T-cell (primary cell): ENCODE results near the gene OSBP. TPM values are rescaled to one million over a fixed set of nuclear protein-coding genes. Genes with fewer than 3 reads are reported as not detected.

Source experiments
- ATAC-seq, 4 experiments: fragments of 200-7000 bp in 3 of 4; fragments of 150-1000 bp in 1 of 4; cut with Tn5 transposase; replicated peaks in 1 of 4; 1 replicate in 3 of 4; 2 replicates in 1 of 4; pipeline ENCODE4 v1.10.0; 2021; ENCODE audit warnings: moderate library complexity in 3 of 4, mild to moderate bottlenecking in 2 of 4, moderate number of reproducible peaks in 1 of 4
- CTCF ChIA-PET, 2 donors: fragments of 300-600 bp; sonication (Branson Sonifier 250); formaldehyde crosslinking; loops; one replicate each; lab custom pipeline; 2022; ENCODE audit warnings: antibody characterized with exemption in 2 of 2; lab: Charles Lee
- POLR2A ChIA-PET, 2 donors: fragments of 300-600 bp; sonication (Branson Sonifier 250); formaldehyde crosslinking; loops; one replicate each; lab custom pipeline; 2022; ENCODE audit warnings: antibody characterized with exemption in 2 of 2; lab: Charles Lee
- DNase-seq, 35 experiments: peaks; one replicate each; pipeline versions ENCODE4 v3.0.0 to v3.0.0-alpha.2; 2013 to 2023
- H3K27ac ChIP-seq: one replicate; pipeline ENCODE4 v1.5.1; 2013; ENCODE audit warnings: low read length
- H3K27me3 ChIP-seq, 2 experiments: replicated peaks in 1 of 2; 1 replicate in 1 of 2; 2 replicates in 1 of 2; pipeline versions ENCODE4 v1.6.1 to v1.7.0; 2013; ENCODE audit warnings: low read length in 1 of 2, mixed read lengths in 1 of 2; ENCODE audit not compliant: control insufficient read depth in 2 of 2, insufficient read depth in 2 of 2; ENCODE audit errors: extremely low read depth in 1 of 2
- H3K36me3 ChIP-seq, 2 donors: 1 replicate in 1 of 2; 2 replicates in 1 of 2; pipeline versions ENCODE4 v1.6.1 to v1.7.0; 2013; ENCODE audit warnings: low read length in 1 of 2; ENCODE audit not compliant: control insufficient read depth in 2 of 2, insufficient read depth in 1 of 2; ENCODE audit errors: extremely low read depth in 1 of 2
- H3K4me1 ChIP-seq, 2 experiments: 1 replicate in 1 of 2; 2 replicates in 1 of 2; pipeline versions ENCODE4 v1.6.1 to v1.7.0; 2013; ENCODE audit warnings: low read length in 2 of 2, mixed read lengths in 1 of 2; ENCODE audit not compliant: insufficient read depth in 2 of 2, control insufficient read depth in 1 of 2; ENCODE audit errors: extremely low read depth in 1 of 2
- H3K4me3 ChIP-seq, 2 donors: 1 replicate in 1 of 2; 2 replicates in 1 of 2; pipeline versions ENCODE4 v1.5.1 to v1.7.0; 2013; ENCODE audit warnings: mild to moderate bottlenecking in 2 of 2, low read length in 1 of 2, moderate library complexity in 1 of 2; ENCODE audit not compliant: control insufficient read depth in 1 of 2; ENCODE audit errors: extremely low read depth in 1 of 2
- H3K9me3 ChIP-seq: 2 replicates; pipeline ENCODE4 v1.7.0; 2013
- H3K27ac Mint-ChIP-seq, 2 donors: one replicate each; pipeline ENCODE4 v1.8.0; 2020 to 2021; ENCODE audit warnings: mild to moderate bottlenecking in 2 of 2, mixed read lengths in 2 of 2
- H3K27me3 Mint-ChIP-seq, 2 donors: one replicate each; pipeline ENCODE4 v1.8.0; 2021 to 2022; ENCODE audit warnings: mixed read lengths in 2 of 2
- H3K36me3 Mint-ChIP-seq: one replicate; pipeline ENCODE4 v1.8.0; 2021; ENCODE audit warnings: mixed read lengths
- H3K4me1 Mint-ChIP-seq, 3 donors: one replicate each; pipeline ENCODE4 v1.8.0; 2020 to 2022; ENCODE audit warnings: mixed read lengths in 3 of 3, mild to moderate bottlenecking in 1 of 3
- H3K4me3 Mint-ChIP-seq, 3 donors: one replicate each; pipeline ENCODE4 v1.8.0; 2020 to 2022; ENCODE audit warnings: mild to moderate bottlenecking in 3 of 3, mixed read lengths in 3 of 3, moderate library complexity in 3 of 3
- H3K9me3 Mint-ChIP-seq, 3 donors: one replicate each; pipeline ENCODE4 v1.8.0; 2020 to 2022; ENCODE audit warnings: mixed read lengths in 3 of 3
- WGBS: methylation state at CpG from one replicate; pipeline ENCODE4 v1.1.5; 2013; ENCODE audit warnings: missing lambda C conversion rate; ENCODE audit not compliant: insufficient coverage; 5-methylcytosine and 5-hydroxymethylcytosine counted together
- total RNA-seq, 35 experiments: library from RNA in 6 of 35; stranded (reverse) in 6 of 35; fragments of 120-200 nt in 1 of 35; gene quantifications; one replicate each; pipeline versions ENCODE4 v1.2.1 to v1.2.4 and lab custom pipeline; 2013 to 2026

The OSBP gene
- total RNA-seq, 5 donors from 2014 or later (not counting 1 experiment from before 2014, with no cell fraction given) = 44.0 to 59.0 (median 46.2) TPM

- Mint-ChIP-seq H3K27ac (no peak overlapping the region), H3K4me3 (no peak overlapping the region), H3K4me1 (no peaks in the 10 kb centered on the region), H3K36me3 (no peaks in the 10 kb centered on the region), H3K9me3 (no peaks in the 10 kb centered on the region), H3K27me3 (peaks cover 7 to 13% of the 10 kb centered on the region in 2 donors)
- Histone ChIP-seq H3K4me3 (no peak overlapping the region), H3K9me3 (no peaks in the 10 kb centered on the region), H3K27ac (no peak overlapping the region), H3K27me3 (peaks cover 0 to 10% of the 10 kb centered on the region in 2 experiments), H3K4me1 (no peaks in the 10 kb centered on the region), H3K36me3 (no peaks in the 10 kb centered on the region)
- ATAC-seq = no peak
- CTCF ChIA-PET = no interaction called here
- WGBS = 68% methylated on average over 3 of the region's 7 CpGs
- POLR2A ChIA-PET = interaction anchor here in 1 of 2 donors (0.6 kb wide), 1 partner anchor 26 kb away, joined by 5 read pairs; no protein-coding TSS in a partner anchor
- DNase-seq = no peak
Measured at GRCh38 chr11:59528711-59529110, 86.9 kb downstream of the OSBP start.

Other genes starting within 250 kb of the OSBP start
- not detected for gene OR5A2, start 189.4 kb downstream of the OSBP start, total RNA-seq
- gene OR5A1, start 179.3 kb downstream of the OSBP start, total RNA-seq = not detected
- not detected for gene OR4D6, start 158.8 kb downstream of the OSBP start, total RNA-seq
- gene OR4D10, start 142.5 kb downstream of the OSBP start, total RNA-seq = not detected
- gene OR4D11, start 112.2 kb downstream of the OSBP start, total RNA-seq = not detected
- gene OR4D9, start 104.2 kb downstream of the OSBP start, total RNA-seq = not detected
- gene PATL1, start 53.3 kb upstream of the OSBP start, total RNA-seq = 10 to 100 TPM; 37.0 to 49.7 (median 41.9) TPM
- not detected for gene OR10V1, start 98.1 kb upstream of the OSBP start, total RNA-seq
- gene STX3, start 139.6 kb upstream of the OSBP start, total RNA-seq = 10 to 100 TPM in 4 of 5 donors, 1 to 10 TPM in 1; 8.9 to 13.3 (median 11.4) TPM
- 10 to 100 TPM; 24.0 to 46.3 (median 39.7) TPM for gene MRPL16, start 195.0 kb upstream of the OSBP start, total RNA-seq
- not detected for gene CBLIF, start 229.7 kb upstream of the OSBP start, total RNA-seq